Measurements from ENCODE around the gene NACA. TPM values are rescaled to one million over a fixed set of nuclear protein-coding genes. Genes with fewer than 3 reads are reported as not detected.

The NACA gene
- total and polyA plus RNA-seq, 4 donors: 575 to 2,977 (median 1,095) TPM

- ATAC-seq (ENCODE audit: low FRiP score) (no peak), DNase-seq (no peak)
- Histone ChIP-seq H3K27ac (ENCODE audit: low read depth in 1 of 2, low read length in 2 of 2) (peak overlapping the region; percentile 64 to 77), H3K36me3 (ENCODE audit: control insufficient read depth in 1 of 2, insufficient read depth in 2 of 2, low read length in 1 of 2) (no peaks in the 10 kb centered on the region), H3K27me3 (ENCODE audit: control insufficient read depth in 1 of 2, insufficient read depth in 2 of 2, low read length in 1 of 2) (no peaks in the 10 kb centered on the region), H3K4me3 (ENCODE audit: low read length in 2 of 2) (peak overlapping the region; percentile 42 to 60), H3K9me3 (ENCODE audit: control insufficient read depth, low read length) (no peaks in the 10 kb centered on the region), H3K4me1 (ENCODE audit: control insufficient read depth in 1 of 2, insufficient read depth in 2 of 2, low read length in 2 of 2) (no peaks in the 10 kb centered on the region)
- intact Hi-C loops (cut with DNase I): loop anchor here (1.0 to 5.0 kb wide), 4 partner anchors 36 to 399 kb away; partner anchors contain the start of genes NACA (in 2 of the 2) and NAB2 (in 1 of the 2)
- WGBS, 2 donors: 0 to 2% methylated on average over 7 of the region's 7 CpGs
Measured at GRCh38 chr12:56688846-56689109, 36.3 kb downstream of the NACA start.

GRCh38 chr12:56688129-56688845 lies 36.8 kb downstream of the NACA start, which contains the start of gene PTGES3:
Gene PTGES3, minus strand, starts transcription at chr12:56688284. Its CDS starts 285 bp downstream, at chr12:56687999.
- Histone ChIP-seq H3K27ac (ENCODE audit: low read depth in 1 of 2, low read length in 2 of 2) (peak within 1 kb of the TSS; percentile 77 to 83), H3K4me3 (ENCODE audit: low read length in 2 of 2) (peak within 1 kb of the TSS; percentile 69 to 75), H3K36me3 (ENCODE audit: control insufficient read depth in 1 of 2, insufficient read depth in 2 of 2, low read length in 1 of 2) (no peaks in the 10 kb centered on the region), H3K4me1 (ENCODE audit: control insufficient read depth in 1 of 2, insufficient read depth in 2 of 2, low read length in 2 of 2) (no peaks in the 10 kb centered on the region), H3K27me3 (ENCODE audit: control insufficient read depth in 1 of 2, insufficient read depth in 2 of 2, low read length in 1 of 2) (no peaks in the 10 kb centered on the region), H3K9me3 (ENCODE audit: control insufficient read depth, low read length) (no peaks in the 10 kb centered on the region)
- 0 to 1% methylated on average over 48 to 64 of the region's 64 CpGs for WGBS, 2 donors
- peak; percentile 98 for ATAC-seq (ENCODE audit: low FRiP score)
- peak; percentile 99 for DNase-seq
- intact Hi-C loops (cut with DNase I): loop anchor here (1.0 to 5.0 kb wide), 4 partner anchors 37 to 399 kb away; partner anchors contain the start of genes NACA (in 2 of the 2) and NAB2 (in 1 of the 2)

GRCh38 chr12:56687223-56688128 lies 37.6 kb downstream of the NACA start:
- ATAC-seq (ENCODE audit: low FRiP score) (peak; percentile 80), DNase-seq (peak; percentile 74 to 82)
- WGBS, 2 donors: 0% methylated on average over 52 to 62 of the region's 62 CpGs
- intact Hi-C loops (cut with DNase I): loop anchor here (1.0 to 5.0 kb wide), 4 partner anchors 37 to 400 kb away; partner anchors contain the start of genes NACA (in 2 of the 2) and NAB2 (in 1 of the 2)
- no peaks in the 10 kb centered on the region for H3K27me3 ChIP-seq (ENCODE audit: control insufficient read depth in 1 of 2, insufficient read depth in 2 of 2, low read length in 1 of 2)
- no peaks in the 10 kb centered on the region for H3K36me3 ChIP-seq (ENCODE audit: control insufficient read depth in 1 of 2, insufficient read depth in 2 of 2, low read length in 1 of 2)
- H3K9me3 ChIP-seq (ENCODE audit: control insufficient read depth, low read length): no peaks in the 10 kb centered on the region
- H3K4me3 ChIP-seq (ENCODE audit: low read length in 2 of 2): peak overlapping the region; percentile 69 to 75
- peak overlapping the region; percentile 68 to 83 for H3K27ac ChIP-seq (ENCODE audit: low read depth in 1 of 2, low read length in 2 of 2)
- no peaks in the 10 kb centered on the region for H3K4me1 ChIP-seq (ENCODE audit: control insufficient read depth in 1 of 2, insufficient read depth in 2 of 2, low read length in 2 of 2)

GRCh38 chr12:56684745-56685359 lies 40.2 kb downstream of the NACA start:
- intact Hi-C loops (cut with DNase I): loop anchor here in 1 of 2 donors (5.0 kb wide), 1 partner anchor 402 kb away; the partner anchor contains the start of gene NAB2
- H3K4me1 ChIP-seq (ENCODE audit: control insufficient read depth in 1 of 2, insufficient read depth in 2 of 2, low read length in 2 of 2): no peaks in the 10 kb centered on the region
- peak overlapping the region in 1 of 2 donors; percentile 8 for H3K4me3 ChIP-seq (ENCODE audit: low read length in 2 of 2)
- no peaks in the 10 kb centered on the region for H3K36me3 ChIP-seq (ENCODE audit: control insufficient read depth in 1 of 2, insufficient read depth in 2 of 2, low read length in 1 of 2)
- H3K27ac ChIP-seq (ENCODE audit: low read depth in 1 of 2, low read length in 2 of 2): no peak overlapping the region
- DNase-seq (peak in 1 of 2 donors; percentile 17), ATAC-seq (ENCODE audit: low FRiP score) (no peak)
- WGBS, 2 donors: 32 to 34% methylated on average over 8 of the region's 8 CpGs
- no peaks in the 10 kb centered on the region for H3K9me3 ChIP-seq (ENCODE audit: control insufficient read depth, low read length)
- H3K27me3 ChIP-seq (ENCODE audit: control insufficient read depth in 1 of 2, insufficient read depth in 2 of 2, low read length in 1 of 2): no peaks in the 10 kb centered on the region

GRCh38 chr12:56682323-56682722 lies 42.8 kb downstream of the NACA start:
- peak in 1 of 2 donors; percentile 33 for DNase-seq
- Histone ChIP-seq H3K4me3 (ENCODE audit: low read length in 2 of 2) (no peak overlapping the region), H3K4me1 (ENCODE audit: control insufficient read depth in 1 of 2, insufficient read depth in 2 of 2, low read length in 2 of 2) (no peaks in the 10 kb centered on the region), H3K36me3 (ENCODE audit: control insufficient read depth in 1 of 2, insufficient read depth in 2 of 2, low read length in 1 of 2) (no peaks in the 10 kb centered on the region), H3K27me3 (ENCODE audit: control insufficient read depth in 1 of 2, insufficient read depth in 2 of 2, low read length in 1 of 2) (no peaks in the 10 kb centered on the region), H3K9me3 (ENCODE audit: control insufficient read depth, low read length) (no peaks in the 10 kb centered on the region), H3K27ac (ENCODE audit: low read depth in 1 of 2, low read length in 2 of 2) (no peak overlapping the region)
- 95 to 98% methylated on average over 6 of the region's 6 CpGs for WGBS, 2 donors
- intact Hi-C loops (cut with DNase I): no loop called here
- ATAC-seq (ENCODE audit: low FRiP score): no peak

- H3K4me3 ChIP-seq (ENCODE audit: low read length in 2 of 2): no peak overlapping the region
- no peaks in the 10 kb centered on the region for H3K4me1 ChIP-seq (ENCODE audit: control insufficient read depth in 1 of 2, insufficient read depth in 2 of 2, low read length in 2 of 2)
- no peaks in the 10 kb centered on the region for H3K27me3 ChIP-seq (ENCODE audit: control insufficient read depth in 1 of 2, insufficient read depth in 2 of 2, low read length in 1 of 2)
- H3K36me3 ChIP-seq (ENCODE audit: control insufficient read depth in 1 of 2, insufficient read depth in 2 of 2, low read length in 1 of 2): no peaks in the 10 kb centered on the region
- no peaks in the 10 kb centered on the region for H3K9me3 ChIP-seq (ENCODE audit: control insufficient read depth, low read length)
- DNase-seq: peak in 1 of 2 donors; percentile 15
- no peak for ATAC-seq (ENCODE audit: low FRiP score)
- no peak overlapping the region for H3K27ac ChIP-seq (ENCODE audit: low read depth in 1 of 2, low read length in 2 of 2)
- WGBS, 2 donors: 91% methylated on average over 13 of the region's 13 CpGs
- intact Hi-C loops (cut with DNase I): no loop called here
Measured at GRCh38 chr12:56679883-56680575, 45.1 kb downstream of the NACA start.

GRCh38 chr12:56678852-56679251 lies 46.2 kb downstream of the NACA start:
- Histone ChIP-seq H3K27me3 (ENCODE audit: control insufficient read depth in 1 of 2, insufficient read depth in 2 of 2, low read length in 1 of 2) (no peaks in the 10 kb centered on the region), H3K9me3 (ENCODE audit: control insufficient read depth, low read length) (no peaks in the 10 kb centered on the region), H3K36me3 (ENCODE audit: control insufficient read depth in 1 of 2, insufficient read depth in 2 of 2, low read length in 1 of 2) (no peaks in the 10 kb centered on the region), H3K4me1 (ENCODE audit: control insufficient read depth in 1 of 2, insufficient read depth in 2 of 2, low read length in 2 of 2) (no peaks in the 10 kb centered on the region), H3K27ac (ENCODE audit: low read depth in 1 of 2, low read length in 2 of 2) (no peak overlapping the region), H3K4me3 (ENCODE audit: low read length in 2 of 2) (no peak overlapping the region)
- 89 to 90% methylated on average over 2 of the region's 2 CpGs for WGBS, 2 donors
- intact Hi-C loops (cut with DNase I): no loop called here
- DNase-seq: peak in 1 of 2 donors; percentile 30
- no peak for ATAC-seq (ENCODE audit: low FRiP score)

GRCh38 chr12:56677680-56678079 lies 47.4 kb downstream of the NACA start:
- Histone ChIP-seq H3K4me3 (ENCODE audit: low read length in 2 of 2) (no peak overlapping the region), H3K4me1 (ENCODE audit: control insufficient read depth in 1 of 2, insufficient read depth in 2 of 2, low read length in 2 of 2) (no peaks in the 10 kb centered on the region), H3K36me3 (ENCODE audit: control insufficient read depth in 1 of 2, insufficient read depth in 2 of 2, low read length in 1 of 2) (no peaks in the 10 kb centered on the region), H3K27ac (ENCODE audit: low read depth in 1 of 2, low read length in 2 of 2) (no peak overlapping the region), H3K27me3 (ENCODE audit: control insufficient read depth in 1 of 2, insufficient read depth in 2 of 2, low read length in 1 of 2) (no peaks in the 10 kb centered on the region), H3K9me3 (ENCODE audit: control insufficient read depth, low read length) (no peaks in the 10 kb centered on the region)
- 76 to 83% methylated on average over 1 of the region's 1 CpG for WGBS, 2 donors
- ATAC-seq (ENCODE audit: low FRiP score) (no peak), DNase-seq (no peak)
- intact Hi-C loops (cut with DNase I): no loop called here

Data from aorta (tissue), 5 donors.